Vein endothelial cell (primary cell): ENCODE measurements around the gene TFPT. TPM values are rescaled to one million over a fixed set of nuclear protein-coding genes. Genes with fewer than 3 reads are reported as not detected.

Experiments used
- total RNA-seq: library from RNA; depleted of rRNA; stranded (reverse); fragments of >200 nt; gene quantifications from 2 replicates; pipeline ENCODE4 v1.2.3, GENCODE V29; 2012

Gene TFPT, protein sequence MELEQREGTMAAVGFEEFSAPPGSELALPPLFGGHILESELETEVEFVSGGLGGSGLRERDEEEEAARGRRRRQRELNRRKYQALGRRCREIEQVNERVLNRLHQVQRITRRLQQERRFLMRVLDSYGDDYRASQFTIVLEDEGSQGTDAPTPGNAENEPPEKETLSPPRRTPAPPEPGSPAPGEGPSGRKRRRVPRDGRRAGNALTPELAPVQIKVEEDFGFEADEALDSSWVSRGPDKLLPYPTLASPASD
- 18.9 and 24.0 TPM in 2 replicates for total RNA-seq

DNA sequence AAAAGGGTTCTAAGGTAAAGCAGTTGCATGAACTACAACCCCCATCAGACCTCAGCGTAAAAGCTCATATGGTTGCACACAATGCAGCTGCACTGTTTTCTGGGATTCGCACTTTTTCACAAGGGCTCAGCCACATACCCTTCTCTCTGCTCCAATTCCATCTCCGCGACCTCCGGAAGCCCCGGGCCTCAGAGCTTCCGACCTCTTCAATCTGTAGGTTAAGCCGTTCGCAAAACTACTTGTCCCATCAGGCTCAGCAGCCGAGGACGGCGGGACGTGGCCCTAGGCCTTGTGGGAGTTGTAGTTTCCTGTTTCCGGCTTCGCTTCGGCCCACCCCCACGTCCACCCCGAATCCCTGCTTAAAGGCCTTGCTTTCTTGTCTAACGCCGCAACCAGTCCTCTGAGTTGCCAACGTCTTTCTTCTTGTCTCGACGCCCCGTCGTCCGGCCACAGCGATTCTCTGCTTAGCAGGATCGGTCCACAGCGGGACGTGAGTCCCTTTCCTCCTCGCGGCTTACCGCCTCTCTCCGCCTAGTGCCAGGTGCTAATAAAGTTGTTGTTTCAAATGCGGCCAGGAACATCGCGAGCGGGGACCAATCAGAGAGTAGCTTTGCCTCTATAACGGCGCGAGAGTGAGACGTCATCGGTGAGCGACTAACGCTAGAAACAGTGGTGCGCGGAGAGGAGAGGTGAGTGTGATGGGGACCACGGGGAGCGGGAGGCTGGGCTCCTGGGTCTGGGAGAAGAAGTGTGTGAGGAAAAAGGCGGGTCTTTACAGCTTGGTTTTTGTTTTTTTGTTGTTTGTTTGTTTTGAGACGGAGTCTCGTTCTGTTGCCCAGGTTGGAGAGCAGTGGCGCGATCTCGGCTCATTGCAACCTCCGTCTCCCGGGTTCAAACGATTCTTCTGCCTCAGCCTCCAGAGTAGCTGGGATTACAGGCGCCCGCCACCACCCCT is at the start of gene TFPT, which contains the start of gene PRPF31:
Gene TFPT (minus strand): TSS at position 549 of the 955 bp plus-strand sequence. CDS start 388 bp downstream, at position 161.
Gene PRPF31 (plus strand): TSS at position 646 of the 955 bp plus-strand sequence. CDS start 2,525 bp downstream, outside the sequence.

DNA sequence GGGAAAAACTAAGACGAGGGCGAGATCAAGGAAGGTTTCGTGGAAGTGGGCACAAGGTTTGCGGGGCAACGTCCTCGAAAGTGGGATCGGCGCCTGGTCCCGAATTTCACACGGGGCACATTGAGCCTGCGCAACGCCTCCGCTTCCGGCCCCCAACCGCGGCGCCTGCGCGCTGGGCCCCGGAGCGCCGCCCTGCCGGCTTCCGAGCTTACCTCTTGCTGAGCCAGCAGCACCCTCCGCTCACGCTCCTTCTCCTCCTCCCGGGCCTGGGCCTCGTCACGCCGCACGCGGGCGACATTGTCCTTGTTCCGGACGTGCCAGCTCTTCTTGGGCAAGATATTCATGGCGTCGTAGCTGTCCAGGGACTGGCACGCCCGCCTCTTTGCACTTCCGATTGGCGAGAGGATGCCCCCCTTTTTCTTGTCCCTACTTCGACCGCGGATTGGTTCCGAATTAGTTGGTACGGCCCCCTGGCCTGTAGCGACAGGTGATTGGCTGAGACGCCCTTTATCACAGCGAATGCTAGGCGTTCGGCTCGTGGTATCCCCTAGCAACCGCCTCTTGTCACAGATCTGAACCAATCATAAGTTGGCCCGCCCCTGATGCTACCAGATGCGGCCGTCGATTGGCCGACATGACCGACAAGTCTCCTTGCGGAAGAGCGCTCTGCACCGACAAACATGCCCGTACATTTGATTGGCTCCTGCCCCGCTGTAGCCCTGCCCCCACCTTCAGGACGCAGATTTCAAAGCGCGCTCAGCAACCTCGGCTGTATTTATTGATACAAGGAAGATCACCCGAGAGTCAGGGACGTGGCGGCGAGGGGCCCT is 44.1 kb upstream of the TFPT start, which contains the start of gene LENG1:
Gene LENG1 (minus strand): TSS at position 370 of the 830 bp plus-strand sequence. CDS start 26 bp downstream, at position 344.

DNA sequence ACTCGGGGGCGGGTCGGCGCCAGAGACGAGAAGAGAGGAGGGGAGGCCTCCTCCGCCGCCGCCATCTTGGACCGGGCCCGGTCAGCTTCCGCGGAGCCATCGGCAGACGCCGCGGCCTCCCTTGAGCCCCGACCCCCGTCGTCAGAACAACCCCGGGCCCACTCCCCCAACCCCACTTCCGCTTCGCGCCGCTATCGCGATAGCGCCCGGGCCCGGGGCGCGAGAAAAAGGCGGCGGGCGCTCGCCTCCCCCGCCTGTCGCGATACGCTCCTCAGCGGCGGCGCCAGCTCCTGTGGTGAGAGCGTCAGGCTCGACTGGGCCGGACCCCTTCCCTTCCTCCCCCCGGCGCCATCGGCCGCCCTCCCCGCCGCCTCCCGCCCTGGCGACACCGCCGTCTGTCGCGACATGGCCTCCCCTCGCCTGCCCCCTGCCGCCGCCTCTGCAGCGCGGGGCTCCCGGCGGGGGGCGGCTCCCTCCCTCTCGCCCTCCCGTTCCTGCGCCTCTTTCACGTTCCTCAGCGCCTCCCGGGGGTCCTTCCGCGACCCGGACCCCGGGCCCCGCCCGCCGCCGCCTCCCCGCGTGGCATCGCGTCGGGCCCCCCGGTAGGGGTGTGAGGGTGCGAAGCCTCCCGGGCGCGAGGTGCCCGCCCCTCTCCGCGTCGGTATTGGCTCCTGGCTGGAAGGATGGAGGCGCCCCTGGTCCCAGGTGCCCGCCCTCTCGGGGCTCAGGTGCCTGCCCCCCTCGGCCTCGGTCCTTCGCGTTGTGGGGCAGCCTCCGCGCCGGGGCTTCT is 22.4 kb upstream of the TFPT start, which contains the start of gene CNOT3:
Gene CNOT3 (plus strand): TSS at position 64 of the 790 bp plus-strand sequence. CDS start 5,217 bp downstream, outside the sequence.

DNA sequence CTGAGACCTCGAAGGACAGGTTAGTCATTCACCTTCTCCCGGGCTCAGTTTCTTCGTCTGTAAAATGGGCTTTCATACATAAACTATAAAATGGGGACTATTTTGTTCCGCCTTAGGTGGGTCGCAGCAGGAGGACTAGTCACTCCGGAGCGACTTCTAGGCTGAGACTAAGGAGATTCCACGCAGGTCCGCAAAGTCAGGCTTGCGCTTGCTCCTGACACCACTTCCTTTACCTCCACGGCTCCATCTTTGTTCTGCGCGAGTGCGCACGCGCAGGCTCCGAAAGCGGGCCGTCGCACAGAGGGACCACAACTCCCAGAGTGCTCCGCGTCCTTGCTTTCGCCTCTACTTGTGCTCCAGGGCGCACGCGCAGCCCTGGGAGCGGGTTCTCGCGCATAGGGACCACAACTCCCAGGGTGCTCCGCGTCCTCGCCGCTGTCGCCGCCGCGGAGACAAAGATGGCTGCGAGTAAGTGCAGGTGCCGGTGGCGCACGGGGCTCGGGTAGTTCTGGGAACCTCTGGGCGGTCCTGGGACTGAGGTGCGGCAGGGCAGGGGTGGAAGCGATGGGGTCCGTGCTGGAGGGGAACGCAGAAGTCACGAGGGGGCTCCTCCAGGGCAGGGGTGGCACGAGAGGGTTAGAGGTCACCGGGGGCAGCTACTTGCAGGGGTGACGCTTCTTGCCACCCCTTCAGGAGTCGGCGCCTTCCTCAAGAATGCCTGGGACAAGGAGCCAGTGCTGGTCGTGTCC is 12.9 kb downstream of the TFPT start, which contains the start of gene NDUFA3:
Gene NDUFA3 (plus strand): TSS at position 435 of the 749 bp plus-strand sequence. CDS start 24 bp downstream, at position 459.

DNA sequence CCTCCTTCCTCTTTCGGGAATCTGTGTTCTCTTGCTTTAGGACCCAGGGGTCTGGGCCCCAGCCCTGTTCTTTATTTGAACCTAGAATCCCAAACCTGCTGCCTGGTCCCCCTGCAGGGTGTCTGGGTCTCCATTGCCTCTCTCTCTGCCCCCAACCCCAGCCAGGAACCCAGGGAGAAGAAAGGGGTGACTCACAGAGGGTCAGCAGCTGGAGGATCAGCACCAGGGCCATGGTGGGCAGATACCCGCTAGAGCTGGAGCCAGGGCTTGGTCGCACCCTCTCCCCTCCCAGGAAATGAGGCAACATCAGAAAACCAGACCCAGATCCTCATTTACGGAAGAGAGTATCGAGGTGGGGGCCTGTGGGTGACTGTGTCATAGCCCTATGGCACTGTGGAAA is 14.9 kb downstream of the TFPT start, which contains the start of gene OSCAR:
Gene OSCAR (minus strand): TSS at position 243 of the 400 bp plus-strand sequence. CDS start 11 bp downstream, at position 232.

DNA sequence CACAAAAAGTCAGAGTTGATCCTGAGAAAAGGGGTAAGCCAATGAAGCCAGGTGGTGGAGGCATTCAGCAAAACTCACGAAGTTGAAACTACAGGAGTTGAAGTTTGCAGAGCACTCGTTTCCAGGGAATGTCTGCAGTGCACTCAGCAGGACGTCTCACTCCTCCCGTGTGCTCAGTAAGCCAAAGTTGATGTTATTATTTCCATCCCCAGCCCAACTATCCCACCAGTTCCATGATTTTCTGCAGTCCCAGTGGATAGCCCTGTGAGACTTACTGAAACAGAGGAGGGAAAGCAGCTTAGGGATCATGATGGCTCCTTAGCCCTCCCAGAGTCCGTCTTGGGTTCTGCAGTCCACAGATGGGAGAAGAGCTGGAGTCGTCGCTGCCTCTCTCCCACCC is 34.4 kb downstream of the TFPT start, which contains the start of gene TARM1:
Gene TARM1 (minus strand): TSS at position 334 of the 400 bp plus-strand sequence. CDS start 25 bp downstream, at position 309.

DNA sequence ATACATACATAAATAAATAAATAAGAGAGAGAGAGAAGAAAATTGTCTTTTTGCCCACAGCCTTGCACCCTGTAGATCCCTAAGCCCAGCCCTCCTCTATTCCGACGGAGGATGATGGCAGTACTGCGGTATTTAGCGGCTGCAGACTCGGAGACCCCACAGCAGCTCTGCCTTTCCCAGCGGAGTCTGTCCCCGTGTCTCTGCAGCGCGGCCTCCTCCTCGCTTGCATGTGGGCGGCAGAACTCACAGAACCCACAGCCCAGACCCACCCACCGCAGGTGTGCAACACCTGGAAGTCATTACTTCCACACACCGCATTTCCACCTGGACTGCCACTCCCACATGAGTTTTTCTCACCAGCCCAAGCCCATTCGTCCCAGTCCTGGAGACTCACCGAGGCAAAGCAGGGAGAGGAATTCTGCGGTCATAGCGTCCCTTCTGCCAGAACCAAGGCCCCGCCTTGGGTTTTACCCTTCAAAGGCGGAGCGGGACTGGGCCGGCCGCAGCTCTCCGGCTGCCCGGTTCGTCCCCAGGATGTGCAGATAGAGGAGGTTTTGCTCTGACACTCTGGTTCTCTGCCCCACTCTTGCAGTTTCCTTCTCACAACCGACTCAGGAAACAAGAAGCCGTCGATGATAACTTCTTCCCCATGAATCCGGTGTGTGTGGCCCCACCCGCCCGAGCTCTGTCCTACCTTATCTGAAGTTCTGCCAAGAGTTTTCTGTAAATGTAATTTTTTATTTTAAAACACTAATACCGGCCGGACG is 51.9 kb downstream of the TFPT start, which contains the start of gene VSTM1:
Gene VSTM1 (minus strand): TSS at position 548 of the 767 bp plus-strand sequence. CDS start 120 bp downstream, at position 428.

Other genes with a start within 250 kb of the TFPT start
- gene MYADM, start 247.8 kb downstream of the TFPT start, total RNA-seq: 27.1 and 33.0 TPM in 2 replicates
- gene PRKCG, start 233.5 kb downstream of the TFPT start, total RNA-seq: not detected in 2 replicates
- 0.19 TPM in 1 of 2 replicates, not detected in the other for gene CACNG7, start 206.4 kb downstream of the TFPT start, total RNA-seq
- 0.29 and 0.33 TPM in 2 replicates for gene CACNG8, start 152.7 kb downstream of the TFPT start, total RNA-seq
- 1.5 and 2.9 TPM in 2 replicates for gene CACNG6, start 124.0 kb downstream of the TFPT start, total RNA-seq
- gene VSTM1, start 51.8 kb downstream of the TFPT start, total RNA-seq: not detected in 2 replicates
- gene TARM1, start 34.3 kb downstream of the TFPT start, total RNA-seq: not detected in 2 replicates
- gene OSCAR, start 14.9 kb downstream of the TFPT start, total RNA-seq: 0.19 TPM in 1 of 2 replicates, not detected in the other
- gene NDUFA3, start 12.8 kb downstream of the TFPT start, total RNA-seq: 7.9 and 44.4 TPM in 2 replicates
- 58.5 and 66.7 TPM in 2 replicates for gene PRPF31, start 97 bp upstream of the TFPT start, total RNA-seq
- 9.6 and 13.4 TPM in 2 replicates for gene CNOT3, start 22.1 kb upstream of the TFPT start, total RNA-seq
- 4.5 and 5.9 TPM in 2 replicates for gene LENG1, start 44.1 kb upstream of the TFPT start, total RNA-seq
- not detected in 2 replicates for gene TMC4, start 57.5 kb upstream of the TFPT start, total RNA-seq
- gene MBOAT7, start 73.9 kb upstream of the TFPT start, total RNA-seq: 78.7 and 93.7 TPM in 2 replicates
- gene TSEN34, start 75.7 kb upstream of the TFPT start, total RNA-seq: 62.1 and 68.9 TPM in 2 replicates
- 1,549 and 1,933 TPM in 2 replicates for gene RPS9, start 85.2 kb upstream of the TFPT start, total RNA-seq
- gene LILRB3, start 107.3 kb upstream of the TFPT start, total RNA-seq: not detected in 2 replicates
- not detected in 2 replicates for gene LILRA6, start 127.1 kb upstream of the TFPT start, total RNA-seq
- gene LILRB5, start 141.6 kb upstream of the TFPT start, total RNA-seq: not detected in 2 replicates
- not detected in 2 replicates for gene LILRB2, start 165.5 kb upstream of the TFPT start, total RNA-seq
- not detected in 2 replicates for gene LILRA5, start 197.5 kb upstream of the TFPT start, total RNA-seq
- gene LILRA4, start 223.5 kb upstream of the TFPT start, total RNA-seq: not detected in 2 replicates
- not detected in 2 replicates for gene LAIR1, start 249.3 kb upstream of the TFPT start, total RNA-seq